Right lobe of liver (tissue), 6 donors: ENCODE data around the gene SINHCAF. TPM values are rescaled to one million over a fixed set of nuclear protein-coding genes. Genes with fewer than 3 reads are reported as not detected.
"Not testable (repeated sequence)": the region's sequence is repeated elsewhere in the genome, so short reads cannot be mapped to it uniquely, and the experiment has no call there.

Experiments used
- ATAC-seq, 4 donors: fragments of 200-7000 bp; cut with Tn5 transposase; one replicate each; pipeline ENCODE4 v1.9.1; 2020; ENCODE audit warnings: mild to moderate bottlenecking in 4 of 4, moderate library complexity in 4 of 4
- DNase-seq, 3 donors: peaks; one replicate each; pipeline ENCODE4 v3.0.0-alpha.2; 2020
- H3K27ac ChIP-seq, 3 donors: fragments of 200-600 bp; one replicate each; pipeline ENCODE4 v1.8.0; 2022
- H3K27me3 ChIP-seq, 2 donors: fragments of 200-600 bp; one replicate each; pipeline ENCODE4 v1.8.0; 2022
- H3K36me3 ChIP-seq, 4 donors: fragments of 200-600 bp; sonication (generic) in 1 of 4; one replicate each; pipeline versions ENCODE4 v1.5.1 to v1.8.0; 2017 to 2022; ENCODE audit warnings: control low read depth in 1 of 4
- H3K4me1 ChIP-seq, 4 donors: fragments of 200-600 bp; sonication (generic) in 1 of 4; one replicate each; pipeline versions ENCODE4 v1.5.1 to v1.8.0; 2017 to 2022; ENCODE audit warnings: control low read depth in 1 of 4
- H3K4me3 ChIP-seq, 3 donors: fragments of 200-600 bp; one replicate each; pipeline ENCODE4 v1.8.0; 2022
- H3K9me3 ChIP-seq, 4 donors: fragments of 200-600 bp; sonication (generic) in 1 of 4; one replicate each; pipeline versions ENCODE4 v1.5.1 to v1.8.0; 2017 to 2022; ENCODE audit warnings: control low read depth in 1 of 4
- CTCF ChIP-seq, 4 donors: fragments of 200-600 bp in 3 of 4; fragments of 450-650 bp in 1 of 4; IDR thresholded peaks; one replicate each; pipeline versions ENCODE4 v1.5.1 to v1.8.0; 2016 to 2022; ENCODE audit warnings: antibody characterized with exemption in 4 of 4, mild to moderate bottlenecking in 2 of 4
- POLR2A ChIP-seq: fragments of 450-650 bp; IDR thresholded peaks from one replicate; pipeline ENCODE4 v1.6.1; 2017; ENCODE audit warnings: antibody characterized with exemption, mild to moderate bottlenecking
- WGBS: methylation state at CpG from one replicate; pipeline ENCODE4 v1.1.6; 2018; ENCODE audit warnings: low coverage, low lambda C conversion rate; ENCODE audit not compliant: insufficient coverage; ENCODE audit errors: missing lambda C conversion rate; 5-methylcytosine and 5-hydroxymethylcytosine counted together
- intact Hi-C, 2 donors: fragments of 100-400 bp; cut with DNase I; formaldehyde crosslinking; loops; one replicate each; pipeline versions ENCODE4 v1.11.2 to v1.14.1; 2022
- total RNA-seq, 6 experiments: library from RNA; depleted of rRNA in 2 of 6; stranded (reverse); fragments of >200 nt in 2 of 6; fragmentation: NEBNext Ultra II Directional in 3 of 6; extraction: Animal tissue kit (Norgen Biotek cat#: 25700) in 3 of 6; gene quantifications; one replicate each; pipeline versions ENCODE4 v1.1.0 to v1.2.4, GENCODE V29; 2016 to 2023
- donor health status: DM: no; HTN: yes; CAD: no.
- donor health status: DM: no; HTN: no; CAD: no.
- donor health status: DM: no; HTN: no; CAD: no.
- donor health status: DM: no; HTN: yes; CAD: no.
- donor health status: DM: no; HTN: yes; CAD: no.

Gene SINHCAF
- total RNA-seq, 6 experiments from 2014 or later, result 1.6 to 21.9 (median 8.2) TPM

GRCh38 chr12:31248815-31249214 is 77.1 kb downstream of the SINHCAF start:
- intact Hi-C loops, result no loop called here
- Histone ChIP-seq H3K27ac (no peak overlapping the region), H3K9me3 (no peaks in the 10 kb centered on the region), H3K4me1 (no peaks in the 10 kb centered on the region), H3K27me3 (no peaks in the 10 kb centered on the region), H3K36me3 (no peaks in the 10 kb centered on the region), H3K4me3 (no peak overlapping the region)
- WGBS, result 94% methylated on average over 2 of the region's 2 CpGs
- ATAC-seq, result no peak
- TF ChIP-seq CTCF (IDR thresholded peaks at IDR 0.05), result no peak
- no peak for TF ChIP-seq POLR2A
- no peak for DNase-seq

- ATAC-seq (no peak), DNase-seq (no peak)
- H3K27ac ChIP-seq, result no peak overlapping the region
- 84% methylated on average over 6 of the region's 6 CpGs for WGBS
- no peaks in the 10 kb centered on the region for H3K9me3 ChIP-seq
- intact Hi-C loops, result no loop called here
- H3K4me1 ChIP-seq, result no peaks in the 10 kb centered on the region
- no peaks in the 10 kb centered on the region for H3K27me3 ChIP-seq
- no peaks in the 10 kb centered on the region for H3K36me3 ChIP-seq
- no peak overlapping the region for H3K4me3 ChIP-seq
- no peak for TF ChIP-seq CTCF (IDR thresholded peaks at IDR 0.05)
- no peak for TF ChIP-seq POLR2A
These were observed 77.6 kb downstream of the SINHCAF start for GRCh38 chr12:31248337-31248736.

- H3K36me3 ChIP-seq, result no peaks in the 10 kb centered on the region
- intact Hi-C loops, result no loop called here
- no peaks in the 10 kb centered on the region for H3K27me3 ChIP-seq
- H3K4me3 ChIP-seq, result no peak overlapping the region
- H3K4me1 ChIP-seq, result no peaks in the 10 kb centered on the region
- TF ChIP-seq POLR2A, result no peak
- TF ChIP-seq CTCF (IDR thresholded peaks at IDR 0.05), result no peak
- WGBS, result 76% methylated on average over 10 of the region's 10 CpGs
- DNase-seq (no peak), ATAC-seq (no peak)
- no peak overlapping the region for H3K27ac ChIP-seq
- no peaks in the 10 kb centered on the region for H3K9me3 ChIP-seq
These were observed 79.5 kb downstream of the SINHCAF start for GRCh38 chr12:31246470-31246850.

GRCh38 chr12:31245822-31246469 is 80.0 kb downstream of the SINHCAF start:
- Histone ChIP-seq H3K4me1 (no peaks in the 10 kb centered on the region), H3K36me3 (no peaks in the 10 kb centered on the region), H3K9me3 (no peaks in the 10 kb centered on the region), H3K4me3 (no peak overlapping the region), H3K27me3 (no peaks in the 10 kb centered on the region), H3K27ac (no peak overlapping the region)
- TF ChIP-seq POLR2A, result no peak
- TF ChIP-seq CTCF (IDR thresholded peaks at IDR 0.05), result no peak
- DNase-seq, result no peak
- ATAC-seq, result no peak
- WGBS, result 86% methylated on average over 8 of the region's 15 CpGs
- intact Hi-C loops, result no loop called here

- intact Hi-C loops, result not testable (repeated sequence)
- 94% methylated on average over 8 of the region's 10 CpGs for WGBS
These were observed 83.5 kb downstream of the SINHCAF start for GRCh38 chr12:31242418-31242817.

More at GRCh38 chr12:31242418-31242817, 83.5 kb downstream of the SINHCAF start:
- not testable (repeated sequence) for H3K4me3 ChIP-seq, H3K27ac ChIP-seq, DNase-seq, H3K9me3 ChIP-seq, H3K36me3 ChIP-seq, ATAC-seq, H3K4me1 ChIP-seq, H3K27me3 ChIP-seq
